Cardiac muscle cell (in vitro differentiated cells and primary cell): ENCODE data around the gene VSIG4. TPM values are rescaled to one million over a fixed set of nuclear protein-coding genes. Genes with fewer than 3 reads are reported as not detected.

Experiments used
- DNase-seq, 2 donors: peaks; one replicate each; pipeline versions ENCODE4 v3.0.0 to v3.0.0-alpha.2; 2010 to 2017; ENCODE audit warnings: low read depth in 1 of 2, low spot score in 1 of 2
- H3K27ac ChIP-seq: fragments of 200-600 bp; sonication (generic); 2 replicates; pipeline ENCODE4 v1.5.1; 2016
- H3K27me3 ChIP-seq: fragments of 200-600 bp; sonication (generic); 2 replicates; pipeline ENCODE4 v1.6.0; 2016; ENCODE audit warnings: control low read depth
- H3K36me3 ChIP-seq: fragments of 200-600 bp; sonication (generic); 2 replicates; pipeline ENCODE4 v1.5.1; 2016; ENCODE audit warnings: control low read depth
- H3K4me1 ChIP-seq: fragments of 200-600 bp; sonication (generic); 2 replicates; pipeline ENCODE4 v1.8.1; 2017; ENCODE audit warnings: low read depth, mild to moderate bottlenecking, mixed run types
- H3K4me3 ChIP-seq: fragments of 200-600 bp; sonication (generic); 2 replicates; pipeline ENCODE4 v1.5.1; 2016; ENCODE audit warnings: mild to moderate bottlenecking
- H3K9me3 ChIP-seq: fragments of 200-600 bp; sonication (generic); 2 replicates; pipeline ENCODE4 v1.5.1; 2017; ENCODE audit warnings: low read depth, mild to moderate bottlenecking, control low read depth
- polyA plus RNA-seq: library from polyadenylated mRNA; unstranded; fragments of >200 nt; fragmentation: Nextera tagmentation; extraction: Ambion mirVana; gene quantifications from 2 replicates; pipeline ENCODE4 v1.2.1, GENCODE V29; 2016
- total RNA-seq: library from RNA; depleted of rRNA; stranded (reverse); fragments of >200 nt; gene quantifications from 2 replicates; pipeline ENCODE4 v1.2.3, GENCODE V29; 2016
- TF ChIP-seq, protein P1 (sequence below): IDR thresholded peaks from 2 replicates; pipeline ENCODE4 v1.5.1; 2012; ENCODE audit warnings: low read depth, mild to moderate bottlenecking, low read length

The VSIG4 gene
- total and polyA plus RNA-seq, 2 experiments from 2014 or later = not detected

DNA sequence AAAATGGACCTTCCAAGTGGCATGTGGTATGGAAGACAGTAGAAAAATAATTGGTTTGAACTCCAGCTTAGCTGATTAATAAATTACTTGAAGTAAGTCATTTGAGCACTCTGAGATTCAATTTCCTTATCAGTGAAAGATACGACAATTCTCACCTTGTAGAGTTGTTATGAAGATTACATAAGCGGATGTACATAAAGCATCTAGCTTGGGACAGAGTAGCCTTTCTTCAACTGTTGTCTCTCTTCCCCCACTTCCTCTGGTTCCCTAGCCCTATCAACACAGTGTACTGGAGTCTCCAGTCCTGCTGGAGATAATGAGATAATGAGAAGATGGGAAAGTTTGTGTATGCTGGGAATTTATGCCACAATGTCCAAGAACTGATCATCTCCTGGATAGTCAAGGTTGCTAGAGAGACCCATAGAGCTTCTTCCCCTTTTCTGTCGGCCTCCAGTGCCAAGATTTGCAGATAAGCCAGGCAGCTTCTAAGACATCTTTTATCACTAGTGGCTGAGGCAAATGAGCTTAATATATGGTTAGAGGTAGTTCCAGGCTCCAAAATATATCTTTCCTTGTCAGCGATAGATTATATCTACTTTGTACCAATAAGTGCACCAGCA is 33.9 kb downstream of the VSIG4 start:
- H3K9me3 ChIP-seq = no peaks in the 10 kb centered on the region
- no peaks in the 10 kb centered on the region for H3K4me1 ChIP-seq
- H3K36me3 ChIP-seq = no peaks in the 10 kb centered on the region
- TF ChIP-seq, protein P1, sequence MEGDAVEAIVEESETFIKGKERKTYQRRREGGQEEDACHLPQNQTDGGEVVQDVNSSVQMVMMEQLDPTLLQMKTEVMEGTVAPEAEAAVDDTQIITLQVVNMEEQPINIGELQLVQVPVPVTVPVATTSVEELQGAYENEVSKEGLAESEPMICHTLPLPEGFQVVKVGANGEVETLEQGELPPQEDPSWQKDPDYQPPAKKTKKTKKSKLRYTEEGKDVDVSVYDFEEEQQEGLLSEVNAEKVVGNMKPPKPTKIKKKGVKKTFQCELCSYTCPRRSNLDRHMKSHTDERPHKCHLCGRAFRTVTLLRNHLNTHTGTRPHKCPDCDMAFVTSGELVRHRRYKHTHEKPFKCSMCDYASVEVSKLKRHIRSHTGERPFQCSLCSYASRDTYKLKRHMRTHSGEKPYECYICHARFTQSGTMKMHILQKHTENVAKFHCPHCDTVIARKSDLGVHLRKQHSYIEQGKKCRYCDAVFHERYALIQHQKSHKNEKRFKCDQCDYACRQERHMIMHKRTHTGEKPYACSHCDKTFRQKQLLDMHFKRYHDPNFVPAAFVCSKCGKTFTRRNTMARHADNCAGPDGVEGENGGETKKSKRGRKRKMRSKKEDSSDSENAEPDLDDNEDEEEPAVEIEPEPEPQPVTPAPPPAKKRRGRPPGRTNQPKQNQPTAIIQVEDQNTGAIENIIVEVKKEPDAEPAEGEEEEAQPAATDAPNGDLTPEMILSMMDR = no peak
- H3K4me3 ChIP-seq = no peak overlapping the region
- no peak overlapping the region for H3K27ac ChIP-seq
- no peaks in the 10 kb centered on the region for H3K27me3 ChIP-seq
- DNase-seq = no peak

DNA sequence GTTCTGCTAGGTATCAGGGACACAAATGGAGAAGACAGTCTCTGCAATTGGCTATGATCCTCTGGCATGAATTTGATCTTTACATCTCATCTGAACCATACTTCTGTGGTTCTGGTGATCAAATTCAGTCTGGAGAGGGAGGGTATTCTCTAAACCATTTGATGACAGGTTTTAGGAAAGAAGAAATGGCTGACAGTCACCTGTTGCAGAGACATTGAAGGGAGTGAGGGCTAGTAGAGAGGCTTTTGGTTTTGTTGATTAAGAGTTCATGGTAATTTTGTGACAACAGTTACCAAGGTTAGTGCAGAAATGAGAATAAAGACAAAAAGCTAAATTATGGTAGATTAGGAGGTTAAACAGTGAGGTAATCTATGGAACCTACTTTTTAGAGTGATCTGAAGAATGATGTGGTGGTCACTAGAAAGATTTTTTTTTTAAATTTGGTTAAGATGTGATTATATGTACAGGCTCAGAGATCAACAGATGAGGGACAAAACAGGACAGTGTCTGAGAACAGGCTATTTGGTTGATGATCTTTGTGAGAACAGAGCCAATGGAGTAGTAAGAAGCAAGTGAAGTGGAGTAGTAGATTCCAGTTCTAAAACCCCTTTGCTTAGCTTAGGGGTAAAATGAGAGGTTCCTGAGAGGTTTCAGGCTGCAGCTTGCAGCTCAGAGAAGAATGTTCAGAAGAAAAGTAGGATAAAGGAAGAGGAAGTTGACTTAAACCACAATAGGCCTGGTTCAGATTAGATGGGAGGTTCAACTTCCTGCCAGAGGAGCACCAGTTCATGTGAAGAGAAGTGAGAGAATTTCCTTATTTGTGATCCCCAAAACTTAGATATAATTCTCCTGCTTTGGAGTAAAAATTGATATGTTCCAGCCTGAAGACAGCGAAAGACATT is 34.7 kb downstream of the VSIG4 start:
- Histone ChIP-seq H3K4me3 (no peak overlapping the region), H3K9me3 (no peaks in the 10 kb centered on the region), H3K27me3 (no peaks in the 10 kb centered on the region), H3K4me1 (no peaks in the 10 kb centered on the region), H3K27ac (no peak overlapping the region), H3K36me3 (no peaks in the 10 kb centered on the region)
- TF ChIP-seq, protein P1 = no peak
- DNase-seq = no peak

DNA sequence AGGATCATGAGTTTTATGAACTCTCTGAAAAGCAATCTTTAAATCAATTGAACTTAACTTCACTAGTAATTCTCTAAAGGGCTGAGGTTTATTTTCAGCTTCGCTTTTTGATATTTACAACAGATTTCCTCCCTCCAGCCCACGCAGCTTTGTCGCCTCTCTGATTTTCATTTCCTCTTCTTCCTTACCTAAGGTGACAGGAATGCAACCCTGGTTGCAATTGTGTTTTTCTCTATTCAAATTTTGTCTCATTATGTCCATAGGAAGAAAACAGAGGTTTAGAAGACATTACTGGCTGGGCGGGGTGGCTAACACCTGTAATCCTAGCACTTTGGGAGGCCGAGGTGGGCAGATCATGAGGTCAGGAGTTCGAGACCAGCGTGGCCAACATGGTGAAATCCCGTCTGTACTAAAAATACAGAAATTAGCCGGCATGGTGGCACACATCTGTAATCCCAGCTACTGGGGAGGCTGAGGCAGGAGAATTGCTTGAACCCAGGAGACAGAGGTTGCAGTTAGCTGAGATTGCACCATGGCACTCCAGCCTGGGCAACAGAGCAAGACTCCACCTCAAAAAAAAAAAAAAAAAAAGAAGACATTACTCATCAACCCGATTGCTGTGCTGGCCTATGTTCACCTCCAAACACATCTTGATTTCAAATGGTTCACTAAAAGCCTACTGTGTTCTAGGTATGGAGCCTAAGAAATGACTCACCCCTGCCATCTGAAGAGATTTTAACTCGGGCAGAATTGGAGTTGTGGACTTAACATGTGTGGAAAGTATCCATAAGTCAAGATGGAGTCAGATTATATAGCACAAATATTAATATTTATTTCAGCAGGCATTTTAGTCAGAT is 36.8 kb downstream of the VSIG4 start:
- DNase-seq = no peak
- Histone ChIP-seq H3K36me3 (no peaks in the 10 kb centered on the region), H3K27me3 (no peaks in the 10 kb centered on the region), H3K4me1 (no peaks in the 10 kb centered on the region), H3K27ac (no peak overlapping the region), H3K4me3 (no peak overlapping the region), H3K9me3 (no peaks in the 10 kb centered on the region)
- TF ChIP-seq, protein P1 = no peak

DNA sequence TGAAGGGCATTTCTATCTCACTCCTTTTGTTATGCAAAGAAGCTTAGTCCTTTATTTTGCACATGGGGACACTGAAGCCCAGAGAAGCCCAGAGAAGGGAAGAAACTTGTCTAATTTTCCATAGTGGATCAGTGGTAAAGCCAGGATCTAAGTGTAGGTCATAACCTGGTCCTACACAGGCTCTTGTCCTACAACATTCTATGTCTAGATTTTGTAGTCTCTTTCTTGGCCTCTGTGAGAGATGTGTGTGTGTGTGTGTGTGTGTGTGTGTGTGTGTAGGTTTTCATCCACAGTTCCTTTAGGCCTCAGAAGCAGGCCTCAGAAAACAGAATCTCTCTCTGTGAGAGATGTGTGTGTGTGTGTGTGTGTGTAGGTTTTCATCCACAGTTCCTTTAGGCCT is 38.3 kb downstream of the VSIG4 start:
- H3K9me3 ChIP-seq = no peaks in the 10 kb centered on the region
- no peaks in the 10 kb centered on the region for H3K4me1 ChIP-seq
- TF ChIP-seq, protein P1 = no peak
- no peak for DNase-seq
- H3K27me3 ChIP-seq = no peaks in the 10 kb centered on the region
- no peak overlapping the region for H3K27ac ChIP-seq
- no peaks in the 10 kb centered on the region for H3K36me3 ChIP-seq
- no peak overlapping the region for H3K4me3 ChIP-seq

DNA sequence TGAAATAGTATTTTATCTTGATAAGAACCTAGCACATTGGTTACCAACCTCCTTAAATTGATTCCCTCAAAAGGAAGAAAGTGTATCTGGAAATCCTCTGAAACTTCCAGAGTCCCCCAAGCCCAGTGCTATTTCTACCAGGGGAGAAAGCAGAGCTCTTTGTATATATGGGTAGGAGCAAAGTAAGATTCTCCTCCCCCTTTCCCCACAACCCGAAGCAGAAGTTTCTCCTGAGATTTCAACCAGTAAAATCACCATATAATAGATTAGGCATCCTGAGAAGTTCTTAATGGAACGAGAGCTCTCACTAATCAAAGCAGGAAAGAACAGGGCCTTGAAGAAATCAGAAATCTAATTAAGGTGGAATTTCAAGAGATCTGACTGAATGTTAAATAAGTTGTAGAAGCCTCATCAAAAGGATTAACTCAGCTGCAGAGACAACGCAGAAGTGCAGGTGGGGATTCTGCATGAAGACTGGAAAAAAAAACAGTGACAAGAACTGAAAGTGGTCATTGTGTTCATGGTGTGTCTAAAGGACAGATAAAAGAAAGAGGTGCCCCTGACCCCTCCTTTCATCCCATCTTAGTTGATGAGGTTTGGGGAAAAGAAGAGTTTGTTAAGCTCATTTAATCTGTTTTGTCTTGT is 39.1 kb downstream of the VSIG4 start:
- H3K4me3 ChIP-seq = no peak overlapping the region
- no peaks in the 10 kb centered on the region for H3K4me1 ChIP-seq
- no peaks in the 10 kb centered on the region for H3K27me3 ChIP-seq
- H3K27ac ChIP-seq = no peak overlapping the region
- TF ChIP-seq, protein P1 = no peak
- no peaks in the 10 kb centered on the region for H3K9me3 ChIP-seq
- no peaks in the 10 kb centered on the region for H3K36me3 ChIP-seq
- DNase-seq = no peak
